Mesenchymal stem cell (in vitro differentiated cells and primary cell): ENCODE measurements around the gene CDK11B.
"Not testable (repeated sequence)": the region's sequence is repeated elsewhere in the genome, so short reads cannot be mapped to it uniquely, and the experiment has no call there.

Source experiments
- DNase-seq: peaks from one replicate; pipeline ENCODE4 v3.0.0-alpha.2; 2013
- H2AFZ ChIP-seq: one replicate; pipeline ENCODE4 v1.6.1; 2013; ENCODE audit warnings: low read depth, mild to moderate bottlenecking, control low read depth, inconsistent platforms, low read length, moderate library complexity
- H2AK5ac ChIP-seq: 2 replicates; pipeline ENCODE4 v1.6.1; 2013; ENCODE audit warnings: low read length, moderate library complexity, mild to moderate bottlenecking, inconsistent platforms; ENCODE audit not compliant: severe bottlenecking
- H2BK120ac ChIP-seq: one replicate; pipeline ENCODE4 v1.6.1; 2013; ENCODE audit warnings: low read depth, mild to moderate bottlenecking, inconsistent platforms, low read length, moderate library complexity
- H2BK12ac ChIP-seq, 2 experiments: one replicate each; pipeline ENCODE4 v1.6.1; 2013; ENCODE audit warnings: inconsistent platforms in 2 of 2, low read length in 2 of 2, mild to moderate bottlenecking in 2 of 2, moderate library complexity in 2 of 2, control low read depth in 1 of 2
- H2BK15ac ChIP-seq: one replicate; pipeline ENCODE4 v1.6.1; 2013; ENCODE audit warnings: mild to moderate bottlenecking, low read depth, inconsistent platforms; ENCODE audit not compliant: poor library complexity, severe bottlenecking
- H2BK5ac ChIP-seq: 2 replicates; pipeline ENCODE4 v1.6.1; 2013; ENCODE audit warnings: low read depth, mild to moderate bottlenecking, low read length, control low read depth, inconsistent platforms; ENCODE audit not compliant: poor library complexity, severe bottlenecking
- H3K14ac ChIP-seq, 2 experiments: one replicate each; pipeline ENCODE4 v1.6.1; 2013; ENCODE audit warnings: inconsistent platforms in 2 of 2, low read length in 2 of 2, control low read depth in 1 of 2, mild to moderate bottlenecking in 1 of 2, moderate library complexity in 1 of 2
- H3K18ac ChIP-seq, 2 experiments: one replicate each; pipeline ENCODE4 v1.6.1; 2013; ENCODE audit warnings: inconsistent platforms in 2 of 2, low read length in 2 of 2, control low read depth in 1 of 2, low read depth in 1 of 2, mild to moderate bottlenecking in 1 of 2
- H3K23ac ChIP-seq, 2 experiments: one replicate each; pipeline ENCODE4 v1.6.1; 2013; ENCODE audit warnings: inconsistent platforms in 2 of 2, low read length in 2 of 2, mild to moderate bottlenecking in 2 of 2, moderate library complexity in 2 of 2, control low read depth in 1 of 2
- H3K27ac ChIP-seq: 2 replicates; pipeline ENCODE4 v1.5.1; 2013; ENCODE audit warnings: mild to moderate bottlenecking, moderate library complexity, low read length, control low read depth, inconsistent platforms; ENCODE audit not compliant: poor library complexity, severe bottlenecking
- H3K27me3 ChIP-seq, 2 experiments: 2 replicates each; pipeline versions ENCODE4 v1.6.1 to v1.7.0; 2013; ENCODE audit warnings: low read length in 2 of 2, mild to moderate bottlenecking in 2 of 2, moderate library complexity in 2 of 2, control low read depth in 1 of 2, inconsistent platforms in 1 of 2; ENCODE audit not compliant: control insufficient read depth in 1 of 2, insufficient read depth in 1 of 2
- H3K36me3 ChIP-seq, 2 experiments: 2 replicates each; pipeline versions ENCODE4 v1.6.1 to v1.7.0; 2013; ENCODE audit warnings: low read length in 2 of 2, control low read depth in 1 of 2, inconsistent platforms in 1 of 2, low read depth in 1 of 2, mild to moderate bottlenecking in 1 of 2; ENCODE audit not compliant: insufficient read depth in 2 of 2, control insufficient read depth in 1 of 2
- H3K4ac ChIP-seq, 2 experiments: one replicate each; pipeline ENCODE4 v1.6.1; 2013; ENCODE audit warnings: inconsistent platforms in 2 of 2, low read length in 2 of 2, mild to moderate bottlenecking in 2 of 2, moderate library complexity in 2 of 2, control low read depth in 1 of 2, low read depth in 1 of 2
- H3K4me1 ChIP-seq: 2 replicates; pipeline ENCODE4 v1.6.1; 2013; ENCODE audit warnings: low read depth, low read length, control low read depth; ENCODE audit not compliant: control insufficient read depth, insufficient read depth
- H3K4me2 ChIP-seq: 2 replicates; pipeline ENCODE4 v1.6.1; 2013; ENCODE audit warnings: low read length, mild to moderate bottlenecking, inconsistent platforms; ENCODE audit not compliant: poor library complexity, severe bottlenecking
- H3K4me3 ChIP-seq, 2 experiments: 2 replicates each; pipeline versions ENCODE4 v1.5.1 to v1.7.0; 2013; ENCODE audit warnings: low read length in 2 of 2, mild to moderate bottlenecking in 2 of 2, control low read depth in 1 of 2, low read depth in 1 of 2; ENCODE audit not compliant: insufficient read depth in 1 of 2
- H3K79me1 ChIP-seq: replicated peaks from 2 replicates; pipeline ENCODE4 v1.6.1; 2013; ENCODE audit warnings: mild to moderate bottlenecking, control low read depth, low read length, inconsistent platforms; ENCODE audit not compliant: poor library complexity, severe bottlenecking
- H3K9ac ChIP-seq: 2 replicates; pipeline ENCODE4 v1.7.0; 2013; ENCODE audit warnings: mild to moderate bottlenecking, low read length, moderate library complexity
- H3K9me3 ChIP-seq: 2 replicates; pipeline ENCODE4 v1.7.0; 2013; ENCODE audit warnings: mild to moderate bottlenecking, low read length; ENCODE audit not compliant: control insufficient read depth
- H4K8ac ChIP-seq: one replicate; pipeline ENCODE4 v1.6.1; 2013; ENCODE audit warnings: inconsistent platforms, mild to moderate bottlenecking, low read length, moderate library complexity
- H4K91ac ChIP-seq: one replicate; pipeline ENCODE4 v1.6.1; 2013; ENCODE audit warnings: mild to moderate bottlenecking, low read length, inconsistent platforms
- WGBS: methylation state at CpG from one replicate; pipeline ENCODE4 v1.1.7; 2013; ENCODE audit warnings: mixed read lengths; 5-methylcytosine and 5-hydroxymethylcytosine counted together

The CDK11B gene

DNA sequence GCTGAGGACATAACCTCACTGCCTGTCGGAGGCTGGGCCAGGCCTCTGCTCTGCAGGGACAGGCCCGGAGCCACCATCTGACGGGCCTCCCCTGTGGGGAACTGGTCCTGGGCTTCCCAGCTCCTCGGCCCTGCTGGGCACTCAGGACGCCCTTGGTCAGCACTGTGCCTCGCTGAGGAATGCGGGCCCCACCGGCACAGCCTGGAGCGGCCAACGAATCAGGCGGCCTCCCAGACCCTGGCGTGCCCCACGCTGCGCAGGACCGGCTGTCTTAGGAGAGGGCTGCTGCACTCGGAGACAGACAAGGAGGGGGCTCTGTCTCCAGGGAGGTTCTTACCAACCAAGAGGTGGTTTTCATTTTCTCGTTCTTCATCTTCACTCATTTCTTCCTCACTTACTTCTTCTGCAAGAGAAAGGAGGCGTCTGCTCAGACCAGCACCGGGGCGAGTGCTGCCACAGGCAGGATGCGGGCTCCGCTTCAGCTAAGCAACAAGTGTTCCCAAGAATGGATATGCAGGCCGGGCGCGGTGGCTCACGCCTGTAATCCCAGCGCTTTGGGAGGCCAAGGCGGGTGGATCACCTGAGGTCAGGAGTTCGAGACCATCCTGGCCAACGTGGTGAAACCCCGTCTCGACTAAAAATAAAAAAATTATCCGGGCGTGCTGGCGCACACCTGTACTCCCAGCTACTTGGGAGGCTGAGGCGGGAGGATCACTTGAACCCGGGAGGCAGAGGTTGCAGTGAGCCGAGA, 17.9 kb downstream of the CDK11B start:
- not testable (repeated sequence) for H2AK5ac ChIP-seq, H3K4me2 ChIP-seq, H3K4me3 ChIP-seq, H2BK12ac ChIP-seq, H3K4me1 ChIP-seq, H3K4ac ChIP-seq, H3K9me3 ChIP-seq, H3K27ac ChIP-seq, H2BK120ac ChIP-seq, H4K8ac ChIP-seq, H3K14ac ChIP-seq, H3K79me1 ChIP-seq, H3K9ac ChIP-seq, H4K91ac ChIP-seq, H3K27me3 ChIP-seq, DNase-seq, H2BK5ac ChIP-seq, H2BK15ac ChIP-seq, H3K23ac ChIP-seq, H2AFZ ChIP-seq, H3K18ac ChIP-seq
- H3K36me3 ChIP-seq: peaks cover 15 to 27% of the 10 kb centered on the region in 2 experiments
- over 99% methylated on average over 12 of the region's 38 CpGs for WGBS

DNA sequence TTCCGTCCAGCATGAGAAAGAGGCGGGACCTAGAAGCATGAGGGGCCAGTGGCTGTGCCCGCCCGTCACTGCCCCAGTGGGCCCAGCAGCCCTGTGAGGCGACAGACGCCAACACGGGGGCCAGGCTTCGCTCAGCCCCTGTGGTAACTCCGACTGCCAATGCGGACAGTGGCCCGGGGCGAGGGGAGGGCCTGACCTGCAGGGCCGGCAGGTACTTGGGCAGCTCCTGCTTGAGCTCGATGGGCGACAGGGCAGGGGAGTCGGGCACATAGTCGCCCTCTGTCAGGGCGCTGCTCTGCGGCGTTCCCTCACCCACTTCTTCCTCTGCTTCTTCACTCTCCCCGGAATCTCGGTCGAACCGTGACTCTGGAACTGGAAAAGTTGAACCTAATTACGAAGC, 18.7 kb downstream of the CDK11B start:
- H2AK5ac ChIP-seq, H3K4me1 ChIP-seq, H3K23ac ChIP-seq, H3K9ac ChIP-seq, H3K27me3 ChIP-seq, H3K9me3 ChIP-seq, H2BK15ac ChIP-seq, DNase-seq, H4K91ac ChIP-seq, H2AFZ ChIP-seq, H3K4me3 ChIP-seq, H3K14ac ChIP-seq, H3K18ac ChIP-seq, H2BK120ac ChIP-seq, H3K27ac ChIP-seq, H3K4me2 ChIP-seq, H3K4ac ChIP-seq, H2BK5ac ChIP-seq, H2BK12ac ChIP-seq, H3K79me1 ChIP-seq, H4K8ac ChIP-seq: not testable (repeated sequence)
- 94% methylated on average over 5 of the region's 25 CpGs for WGBS
- peaks cover 11 to 27% of the 10 kb centered on the region in 2 experiments for H3K36me3 ChIP-seq

DNA sequence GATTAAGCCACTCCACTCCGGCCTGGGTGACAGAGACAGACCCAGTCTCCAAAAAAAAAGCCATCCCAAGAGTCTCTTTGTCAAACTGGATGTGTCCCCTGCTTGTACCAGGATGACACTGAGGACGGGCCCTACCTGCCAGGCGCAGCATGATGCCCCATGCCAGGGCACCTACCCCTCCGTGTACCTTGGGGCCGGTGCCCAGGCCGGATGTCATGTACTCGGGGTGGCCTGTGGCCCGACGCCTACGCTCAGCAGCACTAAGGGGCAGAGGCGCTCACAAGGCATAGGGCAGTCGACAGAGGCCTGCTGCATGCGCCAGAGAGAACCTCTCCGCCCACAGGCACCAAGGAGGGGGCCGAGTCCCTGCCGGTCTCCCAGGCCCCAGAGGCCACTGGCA, 19.4 kb downstream of the CDK11B start:
- not testable (repeated sequence) for H3K23ac ChIP-seq, H3K9me3 ChIP-seq, H2AK5ac ChIP-seq, H2BK5ac ChIP-seq, H4K91ac ChIP-seq, H3K18ac ChIP-seq, H2BK15ac ChIP-seq, DNase-seq, H3K4ac ChIP-seq, H3K14ac ChIP-seq, H2BK120ac ChIP-seq, H2AFZ ChIP-seq, H2BK12ac ChIP-seq, H3K27me3 ChIP-seq, H3K4me1 ChIP-seq, H3K4me2 ChIP-seq, H3K27ac ChIP-seq, H3K4me3 ChIP-seq, H4K8ac ChIP-seq, H3K79me1 ChIP-seq, H3K9ac ChIP-seq
- peaks cover 11 to 27% of the 10 kb centered on the region in 2 experiments for H3K36me3 ChIP-seq
- 98% methylated on average over 11 of the region's 16 CpGs for WGBS

DNA sequence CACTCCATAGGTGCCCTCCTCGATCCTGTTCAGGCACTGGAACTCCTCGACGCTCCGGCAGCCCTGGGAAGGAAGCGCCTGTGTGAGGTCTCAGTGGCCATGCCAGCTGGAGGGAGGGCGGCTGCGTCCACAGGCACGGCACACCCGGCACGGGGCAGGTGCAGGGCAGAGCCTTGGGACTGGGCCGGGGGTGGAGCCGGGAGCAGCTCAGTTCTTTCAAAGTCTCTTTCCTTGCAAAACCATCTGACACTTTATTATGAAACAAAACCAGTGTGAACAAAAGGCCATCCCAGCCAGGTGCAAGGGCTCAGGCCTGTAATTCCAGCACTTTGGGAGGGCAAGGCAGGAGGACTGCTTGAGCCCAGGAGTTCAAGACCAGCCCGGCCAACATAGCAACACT, 20.3 kb downstream of the CDK11B start:
- H4K91ac ChIP-seq, H3K27ac ChIP-seq, H3K4me2 ChIP-seq, H2BK120ac ChIP-seq, H3K23ac ChIP-seq, DNase-seq, H3K79me1 ChIP-seq, H3K9ac ChIP-seq, H2BK12ac ChIP-seq, H3K27me3 ChIP-seq, H3K18ac ChIP-seq, H4K8ac ChIP-seq, H2BK5ac ChIP-seq, H3K9me3 ChIP-seq, H2AK5ac ChIP-seq, H3K4me1 ChIP-seq, H3K4ac ChIP-seq, H2AFZ ChIP-seq, H3K14ac ChIP-seq, H3K4me3 ChIP-seq, H2BK15ac ChIP-seq: not testable (repeated sequence)
- H3K36me3 ChIP-seq: peaks cover 11 to 27% of the 10 kb centered on the region in 2 experiments
- 100% methylated on average over 2 of the region's 13 CpGs for WGBS
